Occipital lobe (tissue), 2 donors: ENCODE data around the gene SLC1A6. TPM values are rescaled to one million over a fixed set of nuclear protein-coding genes. Genes with fewer than 3 reads are reported as not detected.
"Not testable (repeated sequence)": the region's sequence is repeated elsewhere in the genome, so short reads cannot be mapped to it uniquely, and the experiment has no call there.

Experiments used
- DNase-seq: peaks from one replicate; lab custom pipeline; 2025; lab: John Stamatoyannopoulos, UW
- total RNA-seq: library from RNA; depleted of rRNA; stranded (reverse); fragments of >200 nt; gene quantifications from one replicate; pipeline ENCODE4 v1.2.3, GENCODE V29; 2014

Gene SLC1A6
- 72.2 TPM for total RNA-seq

DNA sequence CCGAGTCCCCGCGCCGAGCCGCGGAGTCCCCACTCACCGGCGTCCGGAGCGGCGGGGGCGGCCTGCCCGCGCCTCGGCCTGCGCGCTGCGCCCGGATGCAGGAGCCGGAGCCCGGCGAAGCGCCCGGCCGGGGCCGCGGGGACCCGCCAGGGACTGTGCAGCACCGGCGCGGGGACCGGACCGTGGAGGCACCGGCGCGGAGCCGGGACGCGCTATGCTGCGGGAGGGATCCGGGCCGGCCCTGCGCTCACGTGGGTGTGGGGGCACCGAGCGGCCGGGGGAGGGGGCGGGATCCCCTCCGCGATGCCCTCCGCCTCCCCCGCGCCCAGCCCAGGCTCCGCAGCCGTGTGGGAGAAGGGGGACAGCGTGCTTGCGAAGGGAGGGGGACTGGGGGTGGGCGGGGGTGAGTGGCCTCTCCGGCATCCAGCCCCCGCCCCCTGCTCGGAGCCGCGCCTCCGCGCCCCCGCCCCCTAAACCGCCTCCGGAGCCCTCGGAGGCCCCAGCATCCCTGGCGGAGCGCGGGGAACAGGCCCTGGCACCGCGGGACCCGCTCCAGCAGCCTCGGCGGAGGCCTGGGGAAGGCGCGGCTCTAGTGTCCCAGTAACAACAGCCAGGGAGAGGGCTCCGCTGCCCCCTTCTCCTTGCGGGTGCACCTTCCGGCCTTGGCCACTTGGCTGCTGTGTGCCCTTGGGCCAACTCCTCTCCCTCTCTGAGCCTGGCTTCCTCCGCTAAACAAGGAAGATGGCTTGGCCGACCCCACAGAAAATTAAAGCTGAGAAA is at the start of gene SLC1A6:
SLC1A6 (minus strand) TSS at position 389 of the 780 bp plus-strand sequence. CDS start 6,954 bp downstream, outside the sequence.
- DNase-seq, result no peak

GRCh38 chr19:15028490-15028889 is 48.8 kb upstream of the SLC1A6 start:
- DNase-seq, result no peak

DNA sequence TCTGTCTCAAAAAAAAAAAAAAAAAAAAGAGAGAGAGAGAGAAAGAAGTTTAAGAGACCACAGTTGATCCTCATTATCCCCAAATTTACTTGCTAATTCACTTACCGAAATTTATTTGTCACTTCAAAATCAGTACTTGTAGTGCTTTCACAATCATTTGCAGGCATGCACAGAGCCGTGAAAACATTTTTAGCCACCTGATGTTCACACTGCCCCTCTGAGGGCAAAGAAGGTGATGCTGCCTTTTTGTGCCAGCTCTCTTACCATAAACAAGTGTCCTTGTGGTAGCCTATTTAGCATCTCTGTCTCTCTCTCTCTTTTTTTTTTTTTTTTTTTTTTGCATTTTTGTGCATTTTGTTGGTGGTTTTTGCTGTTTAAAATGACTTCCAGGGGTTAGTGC is 45.6 kb upstream of the SLC1A6 start:
- no peak for DNase-seq

GRCh38 chr19:15022752-15023151 is 43.1 kb upstream of the SLC1A6 start:
- DNase-seq, result no peak

DNA sequence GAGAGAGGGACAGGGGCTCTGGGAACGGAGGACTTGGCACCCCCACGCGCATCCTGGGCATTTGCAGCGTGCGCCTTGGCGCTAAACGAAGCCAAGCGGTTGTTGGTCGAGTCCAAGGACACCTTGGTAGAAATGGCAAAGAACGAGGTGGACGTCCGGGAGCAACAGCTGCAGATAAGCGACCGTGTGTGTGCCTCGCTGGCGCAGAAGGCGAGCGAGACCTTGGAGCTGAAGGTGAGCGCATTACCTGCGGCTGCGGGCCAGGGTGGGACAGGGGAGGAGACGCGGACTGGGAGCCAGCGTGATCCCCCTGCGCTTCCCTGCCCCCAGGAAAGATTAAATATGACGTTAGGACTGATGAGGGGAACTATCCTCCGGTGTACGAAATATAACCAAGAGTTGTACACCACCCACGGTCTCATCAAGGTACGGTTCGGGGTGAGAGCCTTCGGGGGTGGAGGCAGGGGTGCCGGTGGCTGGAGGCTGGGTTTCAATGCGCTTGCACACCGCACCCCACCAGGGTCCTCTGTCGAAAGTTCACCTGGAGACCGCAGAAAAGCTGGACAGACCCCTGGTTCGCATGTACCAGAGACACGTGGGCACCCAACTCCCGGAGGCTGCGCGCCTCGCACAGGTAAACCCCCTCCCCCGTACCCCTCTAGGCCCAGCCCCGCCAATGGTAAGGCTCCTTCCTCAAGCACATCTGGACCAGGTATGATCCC is 41.8 kb upstream of the SLC1A6 start:
- DNase-seq, result no peak

GRCh38 chr19:15018836-15019235 is 39.2 kb upstream of the SLC1A6 start:
- DNase-seq, result not testable (repeated sequence)

DNA sequence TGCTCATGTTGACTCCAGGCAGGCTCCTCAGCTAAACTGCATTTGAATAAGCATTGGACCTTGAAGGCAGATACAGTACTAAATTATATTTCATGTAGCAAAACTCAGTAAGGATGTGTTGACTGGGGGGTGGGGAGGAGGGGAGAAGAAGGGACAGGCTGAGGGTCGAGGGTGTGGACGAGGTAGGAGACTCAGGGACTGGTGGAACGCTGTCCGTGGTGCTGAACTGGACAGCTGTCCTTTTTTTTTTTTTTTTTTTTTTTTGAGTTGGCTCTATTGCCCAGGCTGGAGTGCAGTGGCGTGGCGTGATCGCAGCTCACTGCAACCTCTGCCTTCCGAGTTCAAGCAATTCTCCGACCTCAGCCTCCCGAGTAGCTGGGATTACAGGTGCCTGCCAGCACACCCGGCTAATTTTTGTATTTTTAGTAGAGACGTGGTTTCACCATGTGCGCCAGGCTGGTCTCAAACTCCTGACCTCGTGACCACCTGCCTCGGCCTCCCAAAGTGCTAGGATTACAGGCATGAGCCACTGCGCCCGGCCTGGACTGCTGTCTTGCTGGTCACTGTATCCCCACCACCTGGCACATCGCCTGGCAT is 36.4 kb upstream of the SLC1A6 start:
- no peak for DNase-seq

DNA sequence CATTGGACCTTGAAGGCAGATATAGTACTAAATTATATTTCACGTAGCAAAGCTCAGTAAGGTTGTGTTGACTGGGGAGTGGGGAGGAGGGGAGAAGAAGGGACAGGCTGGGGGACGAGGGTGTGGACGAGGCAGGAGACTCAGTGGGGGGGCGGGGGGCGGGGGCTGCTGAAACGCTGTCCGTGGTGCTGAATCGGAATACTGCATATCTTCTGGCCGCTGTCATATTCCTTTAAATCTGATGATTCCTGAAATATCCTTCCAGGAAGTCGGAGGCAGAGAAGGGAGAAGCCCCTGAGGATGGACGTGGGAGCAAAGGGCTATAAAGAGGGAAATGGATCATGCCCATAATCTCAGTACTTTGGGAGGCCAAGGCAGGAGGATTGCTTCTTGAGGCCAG is 34.9 kb upstream of the SLC1A6 start:
- DNase-seq, result no peak

DNA sequence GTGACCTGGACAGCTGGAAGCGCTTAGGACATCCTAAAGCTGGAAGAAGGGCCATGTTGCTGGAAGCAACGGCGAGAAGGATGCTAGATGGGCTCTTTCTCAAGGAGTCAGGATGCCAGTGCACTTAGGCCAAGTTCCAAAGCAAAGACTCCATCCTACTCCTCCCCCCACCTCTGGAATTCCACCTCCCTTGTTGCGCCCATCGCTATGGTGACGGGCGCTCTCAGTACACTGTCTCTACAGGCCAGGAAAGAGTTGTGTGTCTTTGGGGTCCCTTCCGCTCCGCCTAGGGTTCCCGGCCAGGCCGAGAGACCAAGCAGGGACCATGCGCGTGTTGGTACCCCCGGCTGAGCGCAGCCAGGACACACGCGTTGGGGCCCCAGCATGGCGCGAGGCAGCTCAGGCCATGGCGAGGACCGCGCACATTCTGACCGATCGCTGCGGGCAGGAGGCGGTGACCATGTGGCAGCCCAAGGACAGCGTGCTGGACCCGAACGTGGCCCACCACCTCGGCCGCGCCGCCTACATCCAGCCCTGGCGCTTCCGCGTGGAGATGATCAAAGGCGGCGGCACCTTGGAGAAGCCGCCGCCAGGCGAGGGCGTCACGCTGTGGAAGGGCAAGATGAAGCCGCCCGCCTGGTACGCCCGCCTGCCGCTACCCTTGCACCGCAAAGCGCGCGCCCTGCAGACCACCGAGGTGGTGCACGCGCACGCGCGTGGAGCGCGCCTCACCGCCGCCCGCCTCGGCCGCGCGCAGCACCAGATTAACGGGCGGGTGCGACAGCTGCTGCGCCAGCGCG is 31.0 kb upstream of the SLC1A6 start:
- DNase-seq, result peak; percentile 3

- DNase-seq, result no peak
These were observed 28.6 kb upstream of the SLC1A6 start for GRCh38 chr19:15008308-15008707.

DNA sequence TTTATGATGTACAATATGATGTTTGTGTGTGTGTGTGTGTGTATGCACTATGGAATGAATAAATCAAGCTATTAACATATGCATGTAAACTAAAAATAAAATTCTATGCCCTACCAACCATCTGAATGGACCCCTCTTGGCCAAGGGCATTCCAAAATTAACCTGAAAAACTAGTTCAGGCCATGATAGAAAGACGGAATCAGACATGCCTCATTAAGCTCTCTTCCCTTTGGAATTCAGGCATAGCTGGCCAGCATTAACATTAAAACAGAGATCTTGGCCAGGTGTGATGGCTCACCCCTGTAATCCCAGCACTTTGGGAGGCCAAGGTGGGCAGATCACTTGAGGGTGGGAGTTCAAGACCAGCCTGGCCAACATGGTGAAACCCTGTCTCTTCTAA is 18.3 kb upstream of the SLC1A6 start:
- DNase-seq, result no peak

DNA sequence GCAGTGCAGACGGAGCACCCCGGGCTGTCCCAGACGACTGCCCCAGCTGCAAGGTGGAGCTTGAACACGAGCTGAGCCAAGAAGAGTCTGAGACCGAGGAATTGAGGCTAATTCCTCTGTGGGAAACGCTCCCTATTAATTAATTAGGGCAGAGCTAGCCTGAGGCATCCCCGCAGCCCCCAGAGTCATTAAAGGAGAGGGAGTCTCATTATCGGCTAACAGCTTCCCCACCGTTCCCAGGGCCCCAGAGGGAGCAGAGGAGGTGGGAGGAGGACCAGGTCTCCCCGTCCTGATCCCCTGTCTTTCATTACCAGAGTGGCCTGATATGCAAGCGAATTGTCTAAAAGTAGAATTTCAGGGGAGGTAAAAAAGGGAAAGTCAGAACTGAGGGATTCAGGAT is 13.1 kb upstream of the SLC1A6 start:
- DNase-seq, result no peak

GRCh38 chr19:14985133-14985532 is 5.5 kb upstream of the SLC1A6 start:
- DNase-seq, result no peak

DNA sequence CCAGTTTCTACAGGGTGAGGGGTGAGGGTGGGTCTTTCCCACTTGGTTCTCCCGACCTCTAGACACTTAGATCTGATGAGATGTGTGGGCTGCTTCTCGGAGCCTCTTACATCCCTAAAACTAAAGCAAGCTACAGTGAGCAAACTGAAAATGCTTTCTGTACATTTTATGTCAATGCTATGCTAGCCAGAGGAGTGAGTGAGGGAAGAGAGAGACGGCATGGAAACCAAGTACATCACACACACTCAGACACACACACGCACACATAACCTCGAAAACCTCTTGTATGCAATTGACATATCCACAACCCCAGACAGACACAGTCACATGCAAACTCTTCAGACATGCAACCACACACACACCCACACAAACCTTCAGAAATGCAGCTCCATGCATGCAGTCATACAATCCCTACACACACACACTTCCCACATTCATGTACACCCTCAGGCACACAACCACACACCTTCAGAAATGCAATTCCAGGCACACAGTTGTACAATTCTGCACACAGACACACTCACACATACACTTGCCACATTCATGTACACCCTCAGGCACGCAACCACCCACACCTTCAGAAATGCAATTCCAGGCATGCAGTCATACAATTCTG is 1.4 kb downstream of the SLC1A6 start:
- DNase-seq, result no peak

- no peak for DNase-seq
These were observed 2.5 kb downstream of the SLC1A6 start for GRCh38 chr19:14977128-14977527.

DNA sequence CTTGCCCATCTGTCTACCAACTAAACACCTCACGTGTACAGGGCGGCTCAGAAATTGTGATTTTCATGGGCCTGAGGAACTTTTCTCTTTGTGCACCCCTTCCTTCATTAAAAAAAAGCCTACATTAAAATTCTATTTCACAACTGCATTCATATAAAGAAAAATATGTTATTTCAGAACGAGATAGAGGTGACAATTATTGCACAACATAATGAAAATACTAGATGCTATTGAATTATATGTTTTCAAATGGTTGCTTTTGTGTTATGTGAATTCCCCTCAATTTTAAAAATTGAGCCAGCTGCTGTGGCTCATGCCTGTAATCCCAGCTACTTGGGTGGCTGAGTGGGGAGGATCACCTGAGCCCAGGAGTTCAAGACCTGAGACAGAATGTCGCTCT is 5.2 kb downstream of the SLC1A6 start:
- DNase-seq, result no peak

GRCh38 chr19:14972676-14973075 is 7.0 kb downstream of the SLC1A6 start:
- DNase-seq, result peak; percentile 47

- no peak for DNase-seq
These were observed 8.2 kb downstream of the SLC1A6 start for GRCh38 chr19:14971474-14971873.

GRCh38 chr19:14968247-14968646 is 11.4 kb downstream of the SLC1A6 start:
- no peak for DNase-seq

DNA sequence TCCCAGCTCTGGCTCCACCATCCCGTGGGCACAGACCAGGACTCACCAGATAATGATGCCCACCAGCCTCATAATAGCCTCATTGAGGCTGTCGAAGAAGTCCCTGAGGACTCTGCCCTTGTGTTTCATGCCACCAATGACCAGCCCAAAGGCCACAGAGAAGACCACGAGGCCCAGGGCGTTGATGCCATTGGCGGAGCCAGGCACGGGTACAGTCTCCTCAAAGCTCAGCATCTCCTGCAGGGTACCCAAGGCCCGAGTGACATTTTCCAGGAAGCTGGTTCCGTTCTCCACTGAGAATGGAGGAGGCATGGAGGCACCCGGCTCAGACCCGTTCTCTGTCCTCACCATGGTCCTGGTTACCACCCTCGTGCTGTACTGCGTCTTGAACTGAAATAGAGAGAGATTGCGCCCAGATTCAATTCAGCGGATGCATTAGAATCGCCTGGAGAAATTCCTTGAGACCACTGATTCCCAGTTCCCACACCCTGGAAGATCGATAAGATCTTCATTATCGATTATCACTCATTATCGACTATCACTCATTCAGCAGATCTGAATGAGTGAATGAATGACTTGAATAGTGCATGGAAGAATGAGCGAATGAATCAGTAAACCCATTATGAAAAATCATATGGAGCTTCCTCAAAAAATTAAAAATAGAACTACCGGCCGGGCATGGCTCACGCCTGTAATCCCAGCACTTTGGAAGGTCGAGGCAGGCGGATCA is 17.5 kb downstream of the SLC1A6 start:
- DNase-seq, result no peak

GRCh38 chr19:14959263-14959662 is 20.4 kb downstream of the SLC1A6 start:
- no peak for DNase-seq
